Mesendoderm (in vitro differentiated cells): Measurements from ENCODE around the gene MATR3. TPM values are rescaled to one million over a fixed set of nuclear protein-coding genes. Genes with fewer than 3 reads are reported as not detected.

ENCODE experiments used
- DNase-seq: peaks from one replicate; pipeline ENCODE4 v3.0.0; 2013
- H2AK5ac ChIP-seq: 2 replicates; pipeline ENCODE4 v1.6.1; 2013; ENCODE audit warnings: low read length, inconsistent platforms
- H2BK120ac ChIP-seq: 2 replicates; pipeline ENCODE4 v1.6.1; 2013; ENCODE audit warnings: low read depth, mild to moderate bottlenecking, low read length, moderate library complexity, mixed read lengths
- H2BK15ac ChIP-seq: replicated peaks from 2 replicates; pipeline ENCODE4 v1.6.1; 2013; ENCODE audit warnings: low read depth, mild to moderate bottlenecking, moderate library complexity
- H2BK5ac ChIP-seq: 2 replicates; pipeline ENCODE4 v1.6.1; 2013; ENCODE audit warnings: low read length, inconsistent platforms
- H3K18ac ChIP-seq: 2 replicates; pipeline ENCODE4 v1.6.1; 2013; ENCODE audit warnings: mild to moderate bottlenecking, low read length, mixed read lengths
- H3K23ac ChIP-seq: one replicate; pipeline ENCODE4 v1.6.1; 2013; ENCODE audit warnings: low read length
- H3K27ac ChIP-seq: 2 replicates; pipeline ENCODE4 v1.5.1; 2013; ENCODE audit warnings: low read depth, mild to moderate bottlenecking, inconsistent platforms, low read length, moderate library complexity
- H3K27me3 ChIP-seq: 2 replicates; pipeline ENCODE4 v1.6.1; 2013; ENCODE audit warnings: low read length, control low read depth, mild to moderate bottlenecking, inconsistent platforms; ENCODE audit not compliant: insufficient read depth, poor library complexity
- H3K36me3 ChIP-seq: 2 replicates; pipeline ENCODE4 v1.6.1; 2013; ENCODE audit warnings: low read length, inconsistent platforms; ENCODE audit not compliant: control insufficient read depth, insufficient read depth
- H3K4ac ChIP-seq: one replicate; pipeline ENCODE4 v1.6.1; 2013; ENCODE audit warnings: low read depth, mild to moderate bottlenecking, low read length, moderate library complexity
- H3K4me1 ChIP-seq: 2 replicates; pipeline ENCODE4 v1.6.1; 2013; ENCODE audit warnings: low read depth, low read length, inconsistent platforms; ENCODE audit not compliant: control insufficient read depth
- H3K4me2 ChIP-seq: 2 replicates; pipeline ENCODE4 v1.6.1; 2013; ENCODE audit warnings: low read length
- H3K4me3 ChIP-seq: 2 replicates; pipeline ENCODE4 v1.5.1; 2013; ENCODE audit warnings: mild to moderate bottlenecking, low read length
- H3K56ac ChIP-seq: one replicate; pipeline ENCODE4 v1.6.1; 2013; ENCODE audit warnings: low read length
- H3K79me1 ChIP-seq: 2 replicates; pipeline ENCODE4 v1.6.1; 2013; ENCODE audit warnings: low read length, inconsistent platforms
- H3K79me2 ChIP-seq: 2 replicates; pipeline ENCODE4 v1.6.1; 2013; ENCODE audit warnings: mild to moderate bottlenecking, low read length; ENCODE audit not compliant: control insufficient read depth, insufficient read depth
- H3K9ac ChIP-seq: 2 replicates; pipeline ENCODE4 v1.6.1; 2013; ENCODE audit warnings: low read length, inconsistent platforms
- H4K5ac ChIP-seq: one replicate; pipeline ENCODE4 v1.6.1; 2013; ENCODE audit warnings: low read length
- H4K8ac ChIP-seq: one replicate; pipeline ENCODE4 v1.6.1; 2013; ENCODE audit warnings: low read depth, mild to moderate bottlenecking, control low read depth, low read length, moderate library complexity
- WGBS: extraction: QIAGEN DNeasy Blood & Tissue Kit; methylation state at CpG from one replicate; pipeline ENCODE4 v1.1.7; 2013; ENCODE audit warnings: low lambda C conversion rate, missing lambda C conversion rate; ENCODE audit not compliant: insufficient coverage; ENCODE audit errors: extremely low coverage; 5-methylcytosine and 5-hydroxymethylcytosine counted together
- polyA plus RNA-seq, 2 experiments: library from polyadenylated mRNA; stranded (reverse); fragments of 200-250 nt; gene quantifications; one replicate each; pipeline ENCODE4 v1.2.3, GENCODE V29; 2013

The MATR3 gene, protein sequence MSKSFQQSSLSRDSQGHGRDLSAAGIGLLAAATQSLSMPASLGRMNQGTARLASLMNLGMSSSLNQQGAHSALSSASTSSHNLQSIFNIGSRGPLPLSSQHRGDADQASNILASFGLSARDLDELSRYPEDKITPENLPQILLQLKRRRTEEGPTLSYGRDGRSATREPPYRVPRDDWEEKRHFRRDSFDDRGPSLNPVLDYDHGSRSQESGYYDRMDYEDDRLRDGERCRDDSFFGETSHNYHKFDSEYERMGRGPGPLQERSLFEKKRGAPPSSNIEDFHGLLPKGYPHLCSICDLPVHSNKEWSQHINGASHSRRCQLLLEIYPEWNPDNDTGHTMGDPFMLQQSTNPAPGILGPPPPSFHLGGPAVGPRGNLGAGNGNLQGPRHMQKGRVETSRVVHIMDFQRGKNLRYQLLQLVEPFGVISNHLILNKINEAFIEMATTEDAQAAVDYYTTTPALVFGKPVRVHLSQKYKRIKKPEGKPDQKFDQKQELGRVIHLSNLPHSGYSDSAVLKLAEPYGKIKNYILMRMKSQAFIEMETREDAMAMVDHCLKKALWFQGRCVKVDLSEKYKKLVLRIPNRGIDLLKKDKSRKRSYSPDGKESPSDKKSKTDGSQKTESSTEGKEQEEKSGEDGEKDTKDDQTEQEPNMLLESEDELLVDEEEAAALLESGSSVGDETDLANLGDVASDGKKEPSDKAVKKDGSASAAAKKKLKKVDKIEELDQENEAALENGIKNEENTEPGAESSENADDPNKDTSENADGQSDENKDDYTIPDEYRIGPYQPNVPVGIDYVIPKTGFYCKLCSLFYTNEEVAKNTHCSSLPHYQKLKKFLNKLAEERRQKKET
- 275 TPM for polyA plus RNA-seq (2013, experiment 1 of 2)
- polyA plus RNA-seq (2013, experiment 2 of 2) = 261 TPM

DNA sequence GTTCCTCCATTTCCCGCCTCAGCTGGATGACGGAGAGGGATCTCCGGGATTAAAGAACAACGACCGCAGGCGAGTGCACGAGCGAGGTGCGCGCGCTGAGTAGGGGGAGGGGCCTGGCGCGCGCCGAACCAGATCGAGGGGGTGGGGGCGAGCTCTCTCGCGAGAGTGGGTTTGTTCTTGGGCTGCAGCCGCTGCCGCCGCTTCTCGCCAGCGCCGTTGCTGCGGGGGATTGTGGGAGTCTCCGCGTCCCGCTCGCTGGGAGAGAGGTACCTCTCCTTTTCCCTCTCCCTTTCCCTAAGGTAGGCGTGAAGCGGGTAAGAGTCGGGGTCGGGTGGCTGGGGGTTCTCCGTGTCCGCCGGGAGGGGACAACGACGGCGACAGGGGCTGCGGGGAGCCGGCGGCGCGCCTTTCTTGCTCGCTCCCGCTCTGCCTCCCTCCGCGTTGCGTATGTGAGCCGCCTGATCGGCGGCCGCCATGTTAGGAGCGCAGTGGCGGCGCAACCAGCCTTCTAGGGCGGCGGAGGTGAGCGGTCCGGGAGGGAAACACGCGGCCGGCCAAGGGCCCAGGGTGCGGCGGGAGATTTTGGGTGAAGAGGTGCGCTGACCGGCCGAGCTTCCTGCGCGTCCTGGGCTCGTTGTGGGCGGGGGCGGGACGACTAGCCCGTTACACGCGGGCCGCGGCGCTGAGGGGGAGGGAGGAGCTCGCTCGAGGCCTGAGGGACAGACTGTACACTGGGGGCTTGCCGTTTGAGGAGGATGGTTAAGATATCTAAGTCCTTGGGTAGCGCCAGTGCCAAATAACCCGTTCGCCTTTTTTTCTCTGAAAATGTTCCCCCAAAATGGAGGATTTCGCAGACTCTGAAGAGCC is at the start of gene MATR3:
Gene MATR3, plus strand, starts transcription at position 234 of the 867 bp plus-strand sequence. CDS start 13,676 bp downstream, outside the sequence.
- Histone ChIP-seq H3K27ac (peak within 1 kb of the TSS; percentile 96), H3K36me3 (no peaks in the 10 kb centered on the region), H4K8ac (peak within 1 kb of the TSS; percentile 43), H3K4me1 (peaks cover 7% of the 10 kb centered on the region), H3K4me3 (peak within 1 kb of the TSS; percentile 53), H3K79me1 (no peaks in the 10 kb centered on the region), H3K27me3 (no peaks in the 10 kb centered on the region), H3K9ac (peak within 1 kb of the TSS; percentile 99), H2BK15ac (no peak within 1 kb of the TSS), H3K23ac (peak within 1 kb of the TSS; percentile 48), H3K4me2 (peak within 1 kb of the TSS; percentile 75), H3K79me2 (peaks cover 51% of the 10 kb centered on the region), H4K5ac (peak within 1 kb of the TSS; percentile 92), H2AK5ac (peak within 1 kb of the TSS; percentile 32), H3K56ac (peak within 1 kb of the TSS; percentile 99), H3K4ac (peak within 1 kb of the TSS; percentile 99), H3K18ac (peak within 1 kb of the TSS; percentile 78), H2BK5ac (peak within 1 kb of the TSS; percentile 61), H2BK120ac (no peak within 1 kb of the TSS)
- peak; percentile 98 for DNase-seq
- no CpG with 5 or more reads among the region's 88 CpGs for WGBS

DNA sequence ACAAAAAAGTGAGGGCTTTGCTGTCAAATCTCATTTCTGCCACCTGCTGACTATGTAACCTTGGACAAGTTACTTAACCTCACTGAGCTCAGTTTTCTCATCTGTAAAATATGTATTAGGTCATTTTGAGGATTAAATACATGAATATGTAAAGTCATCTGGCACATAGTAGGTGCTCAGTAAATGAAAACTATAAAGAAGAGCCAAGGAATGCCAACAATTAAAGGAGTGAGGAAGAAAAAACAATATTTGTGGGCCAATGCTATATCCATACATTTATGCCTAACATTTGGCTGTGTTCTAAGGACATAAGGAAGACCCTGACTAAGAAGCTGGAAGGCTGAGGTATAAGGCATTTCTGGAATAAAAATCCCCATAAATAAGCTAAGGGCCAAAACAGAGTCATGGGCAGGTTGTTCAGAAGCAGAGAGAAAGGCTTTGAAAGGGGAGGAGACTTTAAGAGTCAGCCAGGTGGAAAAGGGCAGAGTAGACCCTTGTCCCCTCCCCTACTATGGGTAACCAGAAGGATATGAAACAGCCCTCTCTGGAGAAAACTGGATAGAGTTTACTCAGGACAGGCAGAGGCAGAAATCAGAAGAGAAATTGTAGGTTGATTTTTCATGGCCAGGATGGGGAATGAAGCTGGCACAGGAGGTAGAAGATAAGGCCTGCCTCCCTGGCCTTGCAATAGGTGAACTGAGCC is 47.8 kb upstream of the MATR3 start:
- Histone ChIP-seq H3K36me3 (no peaks in the 10 kb centered on the region), H2BK120ac (no peak overlapping the region), H4K8ac (no peak overlapping the region), H3K4me3 (no peak overlapping the region), H3K9ac (no peak overlapping the region), H4K5ac (no peak overlapping the region), H3K23ac (no peak overlapping the region), H2BK5ac (no peak overlapping the region), H3K4me2 (no peak overlapping the region), H3K27me3 (no peaks in the 10 kb centered on the region), H3K79me2 (no peaks in the 10 kb centered on the region), H2AK5ac (no peak overlapping the region), H3K27ac (no peak overlapping the region), H2BK15ac (no peak overlapping the region), H3K79me1 (no peaks in the 10 kb centered on the region), H3K4ac (no peak overlapping the region), H3K56ac (no peak overlapping the region), H3K4me1 (no peaks in the 10 kb centered on the region), H3K18ac (no peak overlapping the region)
- no peak for DNase-seq

DNA sequence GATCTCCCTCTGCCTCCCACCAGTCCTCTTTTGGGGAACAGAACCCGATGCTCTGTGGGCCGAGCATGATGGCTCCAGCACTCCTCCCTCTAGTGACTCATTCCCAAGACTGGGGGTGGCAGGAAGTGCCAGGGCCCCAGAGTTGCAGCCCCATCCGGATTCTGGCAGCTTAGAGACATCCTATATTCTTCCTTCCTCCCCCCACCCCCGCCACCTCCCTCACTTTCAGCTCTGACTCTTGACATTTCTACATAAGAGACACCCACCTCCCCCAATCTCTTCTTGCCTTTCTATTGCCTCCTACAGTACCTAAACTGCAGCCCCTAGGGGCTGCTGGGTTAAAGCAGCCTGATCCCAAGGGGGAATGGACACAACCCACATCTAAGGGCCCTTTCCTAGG is 47.1 kb upstream of the MATR3 start:
- no peaks in the 10 kb centered on the region for H3K27me3 ChIP-seq
- DNase-seq = peak; percentile 57

DNA sequence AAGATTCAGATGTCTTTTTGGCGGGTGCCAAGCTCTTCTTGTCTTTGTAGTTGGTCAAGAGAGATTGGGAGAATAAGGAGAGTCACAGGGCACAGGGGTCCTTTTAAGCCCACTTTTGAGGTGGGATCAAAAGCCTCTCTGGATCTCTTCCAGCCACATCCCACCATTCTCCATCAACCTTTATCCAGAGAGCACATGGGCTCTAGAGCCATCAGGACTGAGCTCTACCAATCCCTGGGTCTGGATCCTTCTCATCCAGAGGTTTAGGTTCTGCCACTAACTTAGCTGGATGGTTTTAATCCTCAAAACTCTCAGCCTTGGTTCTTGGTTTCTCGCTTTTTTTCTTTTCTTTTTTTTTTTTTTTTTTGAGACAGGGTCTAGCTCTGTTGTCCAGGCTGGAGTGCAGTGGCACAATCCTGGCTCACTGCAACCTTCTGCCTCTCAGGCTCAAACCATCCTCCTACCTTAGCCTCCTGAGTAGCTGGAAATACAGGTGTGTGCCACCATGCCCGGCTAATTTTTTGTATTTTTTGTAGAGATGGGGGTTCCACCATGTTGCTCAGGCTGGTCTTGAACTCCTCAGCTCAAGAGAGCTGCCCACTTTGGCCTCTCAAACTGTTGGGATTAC is 44.6 kb upstream of the MATR3 start:
- no peak overlapping the region for H2BK120ac ChIP-seq
- no peaks in the 10 kb centered on the region for H3K27me3 ChIP-seq
- H3K27ac ChIP-seq = no peak overlapping the region
- H3K9ac ChIP-seq = no peak overlapping the region
- no peak overlapping the region for H3K4me2 ChIP-seq
- H2BK5ac ChIP-seq = no peak overlapping the region
- no peak overlapping the region for H3K56ac ChIP-seq
- H3K79me2 ChIP-seq = no peaks in the 10 kb centered on the region
- no peak for DNase-seq
- H4K5ac ChIP-seq = no peak overlapping the region
- no peaks in the 10 kb centered on the region for H3K36me3 ChIP-seq
- no peak overlapping the region for H3K23ac ChIP-seq
- no peak overlapping the region for H2BK15ac ChIP-seq
- no peak overlapping the region for H3K4me3 ChIP-seq
- H3K79me1 ChIP-seq = no peaks in the 10 kb centered on the region
- no peak overlapping the region for H3K18ac ChIP-seq
- WGBS = no CpG with 5 or more reads among the region's 3 CpGs
- no peak overlapping the region for H3K4ac ChIP-seq
- no peaks in the 10 kb centered on the region for H3K4me1 ChIP-seq
- H2AK5ac ChIP-seq = no peak overlapping the region
- no peak overlapping the region for H4K8ac ChIP-seq

More for the DNA sequence above, 47.1 kb upstream of the MATR3 start:
- H3K27ac ChIP-seq = no peak overlapping the region
- no peak overlapping the region for H4K8ac ChIP-seq
- no peak overlapping the region for H3K4me2 ChIP-seq
- WGBS = no CpG with 5 or more reads among the region's 4 CpGs
- H3K79me2 ChIP-seq = no peaks in the 10 kb centered on the region
- no peaks in the 10 kb centered on the region for H3K36me3 ChIP-seq
- H2BK15ac ChIP-seq = no peak overlapping the region
- H3K4me1 ChIP-seq = no peaks in the 10 kb centered on the region
- no peak overlapping the region for H3K4ac ChIP-seq
- H2AK5ac ChIP-seq = no peak overlapping the region
- H4K5ac ChIP-seq = no peak overlapping the region
- no peak overlapping the region for H3K9ac ChIP-seq
- H3K4me3 ChIP-seq = no peak overlapping the region
- H2BK5ac ChIP-seq = no peak overlapping the region
- H3K79me1 ChIP-seq = no peaks in the 10 kb centered on the region
- H2BK120ac ChIP-seq = no peak overlapping the region
- no peak overlapping the region for H3K23ac ChIP-seq
- peak overlapping the region; percentile 71 for H3K18ac ChIP-seq
- H3K56ac ChIP-seq = no peak overlapping the region

DNA sequence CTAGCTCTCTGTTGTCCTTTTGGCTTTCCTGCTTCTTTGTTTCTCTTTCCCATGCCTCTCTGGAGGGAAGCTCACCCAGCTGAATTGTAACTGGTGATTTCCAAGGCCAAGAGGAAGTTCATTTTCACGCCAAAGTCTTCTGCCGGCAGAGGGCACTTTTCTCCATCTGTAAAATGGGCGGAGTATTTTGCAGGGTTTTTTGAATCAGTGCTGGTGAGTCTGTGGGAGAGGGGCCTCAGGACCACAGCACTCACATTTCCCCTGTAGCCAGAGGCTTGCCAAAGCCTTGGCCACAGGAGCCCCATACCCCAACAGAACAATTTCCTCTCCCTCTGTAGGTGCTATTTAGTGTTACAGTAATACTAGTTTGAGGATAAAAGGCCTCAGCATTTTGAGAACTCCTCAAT is 42.3 kb upstream of the MATR3 start:
- Histone ChIP-seq H3K9ac (no peak overlapping the region), H3K4me1 (no peaks in the 10 kb centered on the region), H3K79me2 (no peaks in the 10 kb centered on the region), H2BK15ac (no peak overlapping the region), H3K56ac (no peak overlapping the region), H4K8ac (no peak overlapping the region), H4K5ac (no peak overlapping the region), H3K23ac (no peak overlapping the region), H3K79me1 (no peaks in the 10 kb centered on the region), H3K36me3 (no peaks in the 10 kb centered on the region), H3K27ac (no peak overlapping the region), H3K4me3 (no peak overlapping the region), H2AK5ac (no peak overlapping the region), H2BK120ac (no peak overlapping the region), H3K27me3 (no peaks in the 10 kb centered on the region), H3K4ac (no peak overlapping the region), H2BK5ac (no peak overlapping the region), H3K4me2 (no peak overlapping the region), H3K18ac (no peak overlapping the region)
- no CpG with 5 or more reads among the region's 3 CpGs for WGBS
- DNase-seq = no peak
